Measurements from ENCODE around the gene WTIP. TPM values are rescaled to one million over a fixed set of nuclear protein-coding genes. Genes with fewer than 3 reads are reported as not detected.

WTIP gene
- total and polyA plus RNA-seq, 9 donors: 16.5 to 26.2 (median 20.8) TPM

- Histone ChIP-seq H3K36me3 (ENCODE audit: control insufficient read depth, insufficient read depth, low read length) (no peaks in the 10 kb centered on the region), H3K4me3 (ENCODE audit: low read length) (no peak overlapping the region), H3K27me3 (ENCODE audit: control insufficient read depth, insufficient read depth, low read length) (peaks cover 10% of the 10 kb centered on the region), H3K27ac (ENCODE audit: low read length) (no peak overlapping the region), H3K9me3 (replicated peaks; ENCODE audit: control insufficient read depth, low read depth, low read length) (no peaks in the 10 kb centered on the region), H3K4me1 (ENCODE audit: control insufficient read depth, insufficient read depth, low read length) (no peaks in the 10 kb centered on the region)
- 0% methylated on average over 3 of the region's 3 CpGs for WGBS (ENCODE audit: insufficient coverage)
- peak; percentile 14 for DNase-seq
These were observed 74.9 kb downstream of the WTIP start for GRCh38 chr19:34556488-34556887.

- 73% methylated on average over 5 of the region's 12 CpGs for WGBS (ENCODE audit: insufficient coverage)
- Histone ChIP-seq H3K4me3 (ENCODE audit: low read length) (no peak overlapping the region), H3K4me1 (ENCODE audit: control insufficient read depth, insufficient read depth, low read length) (no peaks in the 10 kb centered on the region), H3K36me3 (ENCODE audit: control insufficient read depth, insufficient read depth, low read length) (no peaks in the 10 kb centered on the region), H3K27me3 (ENCODE audit: control insufficient read depth, insufficient read depth, low read length) (peaks cover 10% of the 10 kb centered on the region), H3K9me3 (replicated peaks; ENCODE audit: control insufficient read depth, low read depth, low read length) (no peaks in the 10 kb centered on the region), H3K27ac (ENCODE audit: low read length) (no peak overlapping the region)
- DNase-seq: no peak
These were observed 77.5 kb downstream of the WTIP start for GRCh38 chr19:34559045-34559444.

GRCh38 chr19:34560229-34560628 is 78.7 kb downstream of the WTIP start:
- no peaks in the 10 kb centered on the region for H3K9me3 ChIP-seq (replicated peaks; ENCODE audit: control insufficient read depth, low read depth, low read length)
- WGBS (ENCODE audit: insufficient coverage): 14% methylated on average over 5 of the region's 6 CpGs
- no peak overlapping the region for H3K4me3 ChIP-seq (ENCODE audit: low read length)
- H3K4me1 ChIP-seq (ENCODE audit: control insufficient read depth, insufficient read depth, low read length): no peaks in the 10 kb centered on the region
- H3K36me3 ChIP-seq (ENCODE audit: control insufficient read depth, insufficient read depth, low read length): no peaks in the 10 kb centered on the region
- peaks cover 10% of the 10 kb centered on the region for H3K27me3 ChIP-seq (ENCODE audit: control insufficient read depth, insufficient read depth, low read length)
- no peak overlapping the region for H3K27ac ChIP-seq (ENCODE audit: low read length)
- DNase-seq: no peak

Other genes starting within 250 kb of the WTIP start
- gene GARRE1, start 227.2 kb upstream of the WTIP start, total RNA-seq: 18.0 TPM
- 10 to 100 TPM; 18.5 to 24.2 (median 20.9) TPM for gene GARRE1, start 227.2 kb upstream of the WTIP start, polyA plus RNA-seq (ENCODE audit: insufficient read depth in 1 of 8, insufficient read length in 8 of 8, low replicate concordance in 1 of 8)
- 94.0 TPM for gene GPI, start 116.6 kb upstream of the WTIP start, total RNA-seq
- 100 to 1,000 TPM; 118 to 194 (median 166) TPM for gene GPI, start 116.6 kb upstream of the WTIP start, polyA plus RNA-seq (ENCODE audit: insufficient read depth in 1 of 8, insufficient read length in 8 of 8, low replicate concordance in 1 of 8)
- gene PDCD2L, start 77.4 kb upstream of the WTIP start, total RNA-seq: 15.2 TPM
- 10 to 100 TPM; 10.3 to 14.6 (median 12.1) TPM for gene PDCD2L, start 77.4 kb upstream of the WTIP start, polyA plus RNA-seq (ENCODE audit: insufficient read depth in 1 of 8, insufficient read length in 8 of 8, low replicate concordance in 1 of 8)
- gene UBA2, start 53.4 kb upstream of the WTIP start, total RNA-seq: 128 TPM
- gene UBA2, start 53.4 kb upstream of the WTIP start, polyA plus RNA-seq (ENCODE audit: insufficient read depth in 1 of 8, insufficient read length in 8 of 8, low replicate concordance in 1 of 8): 100 to 1,000 TPM in 4 of 8 donors, 10 to 100 TPM in 4; 76.0 to 129 (median 99.0) TPM
- gene SCGB2B2, start 195.4 kb downstream of the WTIP start, total RNA-seq: 0.22 TPM
- 1 to 10 TPM in 1 of 8 donors, under 1 TPM in 7; 0.28 to 1.6 (median 0.37) TPM for gene SCGB2B2, start 195.4 kb downstream of the WTIP start, polyA plus RNA-seq (ENCODE audit: insufficient read depth in 1 of 8, insufficient read length in 8 of 8, low replicate concordance in 1 of 8)
- 51.8 TPM for gene ZNF302, start 195.9 kb downstream of the WTIP start, total RNA-seq
- 10 to 100 TPM; 41.7 to 59.4 (median 47.9) TPM for gene ZNF302, start 195.9 kb downstream of the WTIP start, polyA plus RNA-seq (ENCODE audit: insufficient read depth in 1 of 8, insufficient read length in 8 of 8, low replicate concordance in 1 of 8)